Ascending aorta (tissue), 2 donors: ENCODE results near the gene PPOX. TPM values are rescaled to one million over a fixed set of nuclear protein-coding genes. Genes with fewer than 3 reads are reported as not detected.

Experiments used
- DNase-seq, 2 donors: peaks; one replicate each; pipeline ENCODE4 v3.0.0-alpha.2; 2019; ENCODE audit warnings: low spot score in 2 of 2
- H3K27ac ChIP-seq, 2 donors: fragments of 200-600 bp; sonication (generic); one replicate each; pipeline ENCODE4 v1.5.1; 2016 to 2017; ENCODE audit warnings: mild to moderate bottlenecking in 1 of 2
- H3K27me3 ChIP-seq: fragments of 200-600 bp; sonication (generic); one replicate; pipeline ENCODE4 v1.5.1; 2017
- H3K36me3 ChIP-seq, 2 donors: fragments of 200-600 bp; sonication (generic); one replicate each; pipeline ENCODE4 v1.5.1; 2016
- H3K4me1 ChIP-seq, 2 donors: fragments of 200-600 bp; sonication (generic); one replicate each; pipeline ENCODE4 v1.5.1; 2016 to 2017; ENCODE audit warnings: mild to moderate bottlenecking in 1 of 2
- H3K4me3 ChIP-seq, 2 donors: fragments of 200-600 bp; sonication (generic); one replicate each; pipeline ENCODE4 v1.5.1; 2016 to 2017; ENCODE audit warnings: mild to moderate bottlenecking in 1 of 2
- H3K9me3 ChIP-seq, 2 donors: fragments of 200-600 bp; sonication (generic); one replicate each; pipeline ENCODE4 v1.5.1; 2016
- CTCF ChIP-seq, 3 experiments: fragments of 200-600 bp in 2 of 3; fragments of 450-650 bp in 1 of 3; sonication (generic) in 2 of 3; IDR thresholded peaks; one replicate each; pipeline ENCODE4 v1.5.1; 2016 to 2019; ENCODE audit warnings: antibody characterized with exemption in 3 of 3, mild to moderate bottlenecking in 1 of 3, moderate library complexity in 1 of 3
- intact Hi-C: fragments of 100-400 bp; cut with DNase I; formaldehyde crosslinking; loops from one replicate; pipeline ENCODE4 v1.15.1; 2023
- total RNA-seq: library from RNA; depleted of rRNA; stranded (reverse); fragments of >200 nt; gene quantifications from one replicate; pipeline ENCODE4 v1.1.0, GENCODE V29; 2016

Gene PPOX
- total RNA-seq, 1 donor from 2014 or later: 4.8 TPM

GRCh38 chr1:161166669-161167548 is 683 bp downstream of the PPOX start:
- H3K4me3 ChIP-seq: peak overlapping the region; percentile 62 to 86
- TF ChIP-seq CTCF (IDR thresholded peaks at IDR 0.05): no peak
- intact Hi-C loops: loop anchor here (1.0 to 10.0 kb wide), 3 partner anchors 10 to 122 kb away; partner anchors contain the start of genes B4GALT3, DEDD and USF1
- no peaks in the 10 kb centered on the region for H3K27me3 ChIP-seq
- peaks cover 6% of the 10 kb centered on the region in 2 donors for H3K4me1 ChIP-seq
- DNase-seq: no peak
- no peaks in the 10 kb centered on the region for H3K9me3 ChIP-seq
- peaks cover 29 to 44% of the 10 kb centered on the region in 2 donors for H3K36me3 ChIP-seq
- H3K27ac ChIP-seq: peak overlapping the region; percentile 69 to 90

GRCh38 chr1:161168906-161169305 is 2.7 kb downstream of the PPOX start:
- H3K36me3 ChIP-seq: peaks cover 37 to 54% of the 10 kb centered on the region in 2 donors
- no peak overlapping the region for H3K27ac ChIP-seq
- intact Hi-C loops: loop anchor here (10.0 kb wide), 1 partner anchor 124 kb away; the partner anchor contains the start of gene USF1
- DNase-seq: no peak
- H3K9me3 ChIP-seq: no peaks in the 10 kb centered on the region
- no peak for TF ChIP-seq CTCF (IDR thresholded peaks at IDR 0.05)
- H3K4me1 ChIP-seq: peaks cover 6 to 12% of the 10 kb centered on the region in 2 donors
- no peak overlapping the region for H3K4me3 ChIP-seq
- H3K27me3 ChIP-seq: no peaks in the 10 kb centered on the region

- TF ChIP-seq CTCF (IDR thresholded peaks at IDR 0.05): no peak
- no peak overlapping the region for H3K4me3 ChIP-seq
- H3K9me3 ChIP-seq: no peaks in the 10 kb centered on the region
- H3K36me3 ChIP-seq: peaks cover 47 to 64% of the 10 kb centered on the region in 2 donors
- H3K27ac ChIP-seq: no peak overlapping the region
- H3K4me1 ChIP-seq: peaks cover 3 to 13% of the 10 kb centered on the region in 2 donors
- no peaks in the 10 kb centered on the region for H3K27me3 ChIP-seq
- intact Hi-C loops: no loop called here
- DNase-seq: no peak
Measured at GRCh38 chr1:161171191-161171590, 5.0 kb downstream of the PPOX start.

GRCh38 chr1:161171696-161172095 is 5.5 kb downstream of the PPOX start:
- Histone ChIP-seq H3K36me3 (peaks cover 47 to 64% of the 10 kb centered on the region in 2 donors), H3K27me3 (no peaks in the 10 kb centered on the region), H3K27ac (no peak overlapping the region), H3K4me1 (peaks cover 3 to 18% of the 10 kb centered on the region in 2 donors), H3K9me3 (no peaks in the 10 kb centered on the region), H3K4me3 (no peak overlapping the region)
- no peak for TF ChIP-seq CTCF (IDR thresholded peaks at IDR 0.05)
- no peak for DNase-seq
- intact Hi-C loops: no loop called here

- no peak for TF ChIP-seq CTCF (IDR thresholded peaks at IDR 0.05)
- no peaks in the 10 kb centered on the region for H3K27me3 ChIP-seq
- DNase-seq: no peak
- peaks cover 47 to 64% of the 10 kb centered on the region in 2 donors for H3K36me3 ChIP-seq
- peak overlapping the region in 1 of 2 donors; percentile 22 for H3K27ac ChIP-seq
- intact Hi-C loops: no loop called here
- H3K9me3 ChIP-seq: no peaks in the 10 kb centered on the region
- no peak overlapping the region for H3K4me3 ChIP-seq
- H3K4me1 ChIP-seq: peaks cover 0 to 14% of the 10 kb centered on the region in 2 donors
Measured at GRCh38 chr1:161172349-161172748, 6.1 kb downstream of the PPOX start.
